ENCODE data around the gene MINDY4.

- no peak for TF ChIP-seq CTCF (IDR thresholded peaks at IDR 0.05)
- TF ChIP-seq POLR2A (IDR thresholded peaks at IDR 0.05) = no peak
Observed at GRCh38 chr7:30870821-30871518, 99.8 kb downstream of the MINDY4 start.
